ENCODE measurements around the gene RRP12. TPM values are rescaled to one million over a fixed set of nuclear protein-coding genes. Genes with fewer than 3 reads are reported as not detected.
"Not testable (repeated sequence)": the region's sequence is repeated elsewhere in the genome, so short reads cannot be mapped to it uniquely, and the experiment has no call there.

Gene RRP12
- total and polyA plus RNA-seq, 5 experiments from 2014 or later, result 8.0 to 27.2 (median 17.3) TPM

DNA sequence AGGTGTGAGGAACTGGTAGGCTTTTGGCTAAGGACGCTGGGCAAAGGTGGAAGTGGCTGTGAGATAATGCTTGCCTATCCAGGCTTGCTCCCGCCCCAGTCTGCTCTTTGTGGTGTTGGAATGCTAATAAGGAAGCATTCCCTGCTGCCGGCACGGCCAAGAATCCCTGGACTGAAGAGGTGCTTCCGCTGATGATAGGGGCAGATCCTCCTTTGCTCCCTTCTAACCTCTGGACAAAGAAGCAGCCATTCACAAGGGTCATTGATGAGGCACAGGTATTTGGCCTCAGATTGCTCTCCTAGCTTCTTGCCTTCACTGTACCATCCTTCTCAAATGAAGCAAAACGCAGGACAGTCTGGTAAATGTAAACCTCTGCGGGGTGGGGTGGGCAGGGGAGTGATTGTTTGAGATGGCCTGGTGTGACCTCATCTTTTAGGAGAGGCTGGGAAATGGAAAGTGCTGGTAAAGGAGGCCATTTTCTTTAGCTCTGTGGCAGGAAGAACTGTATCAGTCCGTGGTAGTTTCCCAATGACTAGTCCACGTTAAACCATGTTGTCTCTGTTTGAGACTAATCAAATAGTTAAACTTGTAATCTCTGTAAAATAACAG, 26.5 kb upstream of the RRP12 start:
- no peak for DNase-seq
- peak overlapping the region in 9 of 10 donors; percentile 86 to 99 (median 93) for H3K27ac Mint-ChIP-seq
- peaks cover 0 to 37% (median 3%) of the 10 kb centered on the region in 3 donors for H3K36me3 Mint-ChIP-seq
- H3K4me1 Mint-ChIP-seq, result peaks cover 7 to 51% (median 39%) of the 10 kb centered on the region in 4 donors
- POLR2A ChIA-PET, result interaction anchor here (2.4 kb wide), 1 partner anchor 13 kb away, joined by 9 read pairs; no protein-coding TSS in a partner anchor
- peak overlapping the region; percentile 71 to 95 (median 93) for H3K4me3 Mint-ChIP-seq
- no peak for ATAC-seq
- H3K9me3 Mint-ChIP-seq, result no peaks in the 10 kb centered on the region
- peaks cover 0 to 2% (median 0%) of the 10 kb centered on the region in 5 donors for H3K27me3 Mint-ChIP-seq

DNA sequence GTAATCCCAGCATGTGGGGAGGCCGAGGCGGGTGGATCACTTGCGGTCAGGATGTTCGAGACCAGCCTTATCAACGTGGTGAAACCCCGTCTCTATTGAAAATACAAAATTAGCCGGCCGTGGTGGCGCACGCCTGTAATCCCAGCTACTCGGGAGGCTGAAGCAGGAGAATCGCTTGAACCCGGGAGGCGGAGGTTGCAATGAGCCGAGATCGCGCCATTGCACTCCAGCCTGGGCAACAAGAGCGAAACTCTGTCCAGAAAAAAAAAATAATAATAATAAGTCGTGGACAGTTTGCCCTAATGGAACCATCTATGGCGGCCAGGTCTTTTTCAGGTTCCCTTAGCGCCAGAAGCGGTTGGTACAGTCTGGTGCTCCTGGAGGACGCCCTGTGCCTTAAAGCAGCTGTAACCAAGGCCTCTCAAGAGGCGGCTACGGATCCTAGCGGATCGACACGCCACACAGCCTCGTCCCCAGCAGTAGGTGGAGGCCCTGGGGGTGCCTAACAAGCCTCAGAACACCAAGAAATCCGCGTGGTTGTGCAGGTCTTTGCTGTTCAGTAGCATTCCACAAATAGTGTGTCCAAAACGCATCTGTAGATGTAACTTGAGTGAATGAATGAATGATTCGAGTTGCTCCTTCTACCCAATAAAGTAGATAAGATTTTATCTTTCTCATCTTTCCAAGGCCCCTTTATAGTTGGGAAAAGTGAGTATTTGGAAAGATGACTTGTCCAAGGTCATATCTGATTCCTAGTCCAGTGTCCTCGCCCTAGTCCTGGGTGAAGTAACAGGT, 25.8 kb upstream of the RRP12 start:
- H3K27ac Mint-ChIP-seq, result peak overlapping the region; percentile 88 to 99 (median 92)
- ATAC-seq (no peak), DNase-seq (no peak)
- H3K4me3 Mint-ChIP-seq, result peak overlapping the region; percentile 86 to 95 (median 94)
- peaks cover 0 to 2% (median 0%) of the 10 kb centered on the region in 5 donors for H3K27me3 Mint-ChIP-seq
- POLR2A ChIA-PET, result interaction anchor here (2.4 kb wide), 1 partner anchor 13 kb away, joined by 9 read pairs; no protein-coding TSS in a partner anchor
- peaks cover 7 to 51% (median 40%) of the 10 kb centered on the region in 4 donors for H3K4me1 Mint-ChIP-seq
- peaks cover 0 to 35% (median 1%) of the 10 kb centered on the region in 3 donors for H3K36me3 Mint-ChIP-seq
- no peaks in the 10 kb centered on the region for H3K9me3 Mint-ChIP-seq

DNA sequence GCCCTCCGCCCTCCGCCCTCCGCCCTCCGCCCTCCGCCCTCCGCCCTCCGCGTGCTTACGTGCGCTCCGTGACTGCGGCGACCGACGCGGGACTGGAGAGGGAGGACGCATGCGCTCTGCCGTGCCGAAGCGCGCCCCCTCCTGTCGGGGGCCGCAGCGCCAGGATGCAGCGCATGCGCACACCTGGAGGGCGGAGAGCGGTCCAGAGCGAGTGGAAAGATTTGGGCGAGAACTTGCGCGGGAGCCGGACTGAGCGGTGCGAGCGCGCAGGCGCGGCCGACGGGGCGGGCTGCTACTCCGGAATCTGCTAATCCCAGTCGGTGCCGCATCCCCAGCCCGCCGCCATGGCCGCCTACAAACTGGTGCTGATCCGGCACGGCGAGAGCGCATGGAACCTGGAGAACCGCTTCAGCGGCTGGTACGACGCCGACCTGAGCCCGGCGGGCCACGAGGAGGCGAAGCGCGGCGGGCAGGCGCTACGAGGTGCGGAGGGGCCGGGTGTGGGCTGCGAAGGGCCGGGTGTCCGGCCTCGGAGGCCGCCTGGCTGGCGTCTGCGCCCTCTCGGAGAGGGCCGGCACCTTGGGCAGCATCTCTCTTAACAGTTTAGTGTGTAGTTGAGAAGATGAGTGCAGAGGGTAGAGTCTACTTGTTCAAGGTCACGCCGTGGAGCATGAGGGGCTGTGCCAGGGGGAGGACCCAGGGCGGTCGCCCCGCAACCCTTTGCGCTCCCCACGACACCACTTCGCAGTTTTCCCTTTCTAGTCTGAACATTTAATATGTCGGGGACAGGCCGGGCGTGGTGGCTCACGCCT, 25.0 kb upstream of the RRP12 start, which contains the start of gene PGAM1:
PGAM1 (plus strand) TSS at position 228 of the 812 bp plus-strand sequence; CDS start at position 345, 117 bp downstream.
- H3K4me1 Mint-ChIP-seq, result peaks cover 7 to 54% (median 40%) of the 10 kb centered on the region in 4 donors
- DNase-seq (peak; percentile 90 to 98 (median 95)), ATAC-seq (peak; percentile 89 to 91)
- H3K27me3 Mint-ChIP-seq, result peaks cover 0 to 2% (median 0%) of the 10 kb centered on the region in 5 donors
- H3K27ac Mint-ChIP-seq, result peak within 1 kb of the TSS; percentile 90 to 99 (median 93)
- H3K9me3 Mint-ChIP-seq, result no peaks in the 10 kb centered on the region
- POLR2A ChIA-PET, result interaction anchor here (2.4 kb wide), 1 partner anchor 12 kb away, joined by 9 read pairs; no protein-coding TSS in a partner anchor
- H3K4me3 Mint-ChIP-seq, result peak within 1 kb of the TSS; percentile 86 to 95 (median 94)
- H3K36me3 Mint-ChIP-seq, result peaks cover 0 to 28% (median 0%) of the 10 kb centered on the region in 3 donors

GRCh38 chr10:97423757-97424098, 22.6 kb upstream of the RRP12 start:
- POLR2A ChIA-PET, result interaction anchor here (0.7 kb wide), 1 partner anchor 9 kb away, joined by 3 read pairs; no protein-coding TSS in a partner anchor
- not testable (repeated sequence) for ATAC-seq, H3K27me3 Mint-ChIP-seq, H3K9me3 Mint-ChIP-seq, H3K36me3 Mint-ChIP-seq, DNase-seq
- peak overlapping the region in 7 of 10 donors; percentile 35 to 99 (median 60) for H3K27ac Mint-ChIP-seq
- H3K4me1 Mint-ChIP-seq, result peaks cover 12 to 57% (median 46%) of the 10 kb centered on the region in 4 donors
- peak overlapping the region in 2 of 10 donors; percentile 58 to 93 for H3K4me3 Mint-ChIP-seq

DNA sequence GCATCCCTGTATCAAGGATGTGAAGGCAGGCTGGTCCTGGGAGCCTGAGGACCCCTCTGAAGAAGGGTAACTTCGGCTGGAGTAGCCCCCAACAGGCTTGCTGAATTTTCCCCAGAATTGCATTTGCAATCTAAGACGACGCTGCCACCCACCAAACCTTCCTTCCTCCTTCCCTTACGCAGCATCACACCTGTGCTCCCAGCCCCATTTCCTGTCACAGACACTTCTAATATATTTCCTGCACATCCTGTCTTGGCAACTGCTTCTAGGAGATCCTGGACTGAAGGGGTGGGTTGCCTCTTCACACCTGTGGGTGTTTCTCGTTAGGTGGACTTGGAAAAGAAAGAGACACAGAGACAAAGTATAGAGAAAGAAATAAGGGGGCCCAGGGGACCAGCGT, 15.4 kb upstream of the RRP12 start:
- Mint-ChIP-seq H3K4me3 (peak overlapping the region in 9 of 10 donors; percentile 44 to 66 (median 53)), H3K36me3 (no peaks in the 10 kb centered on the region), H3K27ac (peak overlapping the region; percentile 87 to 99 (median 92)), H3K4me1 (peaks cover 26 to 63% (median 59%) of the 10 kb centered on the region in 4 donors), H3K9me3 (no peaks in the 10 kb centered on the region), H3K27me3 (no peaks in the 10 kb centered on the region)
- DNase-seq (no peak), ATAC-seq (no peak)
- POLR2A ChIA-PET, result no interaction called here

DNA sequence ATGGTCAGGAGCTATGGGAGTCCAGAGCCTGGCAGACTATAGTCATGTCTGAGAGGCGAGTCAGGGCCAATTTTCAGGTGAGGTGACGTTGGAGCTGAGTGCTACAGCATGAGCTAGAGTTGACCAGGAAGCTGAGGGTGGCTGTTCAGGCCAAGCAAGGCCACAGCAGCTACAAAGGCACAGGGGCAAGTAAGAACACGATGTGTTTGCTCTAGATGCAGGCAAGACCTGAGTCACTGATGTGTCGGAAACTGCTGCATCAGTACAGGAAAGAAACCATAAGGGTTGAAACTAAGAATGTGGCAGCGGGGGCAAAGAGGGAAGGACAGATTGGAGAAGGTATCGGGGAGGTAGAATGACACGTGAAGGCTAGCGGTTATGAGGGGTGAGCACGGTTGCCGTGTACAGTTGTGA, 11.8 kb upstream of the RRP12 start:
- DNase-seq (no peak), ATAC-seq (no peak)
- H3K27ac Mint-ChIP-seq, result peak overlapping the region; percentile 83 to 92 (median 89)
- H3K4me3 Mint-ChIP-seq, result peak overlapping the region in 7 of 10 donors; percentile 6 to 74 (median 53)
- no peaks in the 10 kb centered on the region for H3K9me3 Mint-ChIP-seq
- POLR2A ChIA-PET, result no interaction called here
- no peaks in the 10 kb centered on the region for H3K27me3 Mint-ChIP-seq
- peaks cover 18 to 49% (median 42%) of the 10 kb centered on the region in 4 donors for H3K4me1 Mint-ChIP-seq
- no peaks in the 10 kb centered on the region for H3K36me3 Mint-ChIP-seq

DNA sequence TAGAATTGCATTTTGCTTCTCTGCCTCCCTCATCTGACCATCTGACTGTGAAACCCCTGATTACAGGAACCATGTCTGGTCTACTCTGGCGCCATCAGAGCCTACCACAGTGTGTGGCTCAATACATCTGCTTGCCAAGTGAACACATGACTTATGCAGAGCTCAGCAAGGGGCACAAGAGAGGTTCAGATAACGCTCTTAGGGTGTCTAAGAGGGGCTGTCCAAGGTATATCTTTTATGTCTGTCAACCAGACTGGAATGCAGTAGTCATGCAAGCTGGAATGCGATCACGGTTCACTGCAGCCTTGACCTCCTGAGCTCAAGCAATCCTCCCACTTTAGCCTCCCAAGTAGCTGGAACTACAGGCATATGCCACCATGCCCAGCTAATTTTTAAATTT, 10.3 kb upstream of the RRP12 start:
- H3K4me3 Mint-ChIP-seq, result no peak overlapping the region
- H3K9me3 Mint-ChIP-seq, result no peaks in the 10 kb centered on the region
- no peaks in the 10 kb centered on the region for H3K27me3 Mint-ChIP-seq
- ATAC-seq (no peak), DNase-seq (no peak)
- no peaks in the 10 kb centered on the region for H3K36me3 Mint-ChIP-seq
- H3K27ac Mint-ChIP-seq, result peak overlapping the region in 3 of 10 donors; percentile 28 to 43 (median 31)
- peaks cover 13 to 46% (median 33%) of the 10 kb centered on the region in 4 donors for H3K4me1 Mint-ChIP-seq
- POLR2A ChIA-PET, result interaction anchor here (1.5 kb wide), 1 partner anchor 10 kb away, joined by 8 read pairs; the partner anchor contains the start of gene RRP12

GRCh38 chr10:97408496-97408992, 7.4 kb upstream of the RRP12 start:
- H3K36me3 Mint-ChIP-seq, result no peaks in the 10 kb centered on the region
- H3K4me3 Mint-ChIP-seq, result no peak overlapping the region
- no peaks in the 10 kb centered on the region for H3K27me3 Mint-ChIP-seq
- H3K9me3 Mint-ChIP-seq, result no peaks in the 10 kb centered on the region
- POLR2A ChIA-PET, result no interaction called here
- no peak for DNase-seq
- no peak for ATAC-seq
- H3K4me1 Mint-ChIP-seq, result peaks cover 6 to 28% (median 11%) of the 10 kb centered on the region in 4 donors
- H3K27ac Mint-ChIP-seq, result peak overlapping the region in 1 of 10 donors; percentile 25

DNA sequence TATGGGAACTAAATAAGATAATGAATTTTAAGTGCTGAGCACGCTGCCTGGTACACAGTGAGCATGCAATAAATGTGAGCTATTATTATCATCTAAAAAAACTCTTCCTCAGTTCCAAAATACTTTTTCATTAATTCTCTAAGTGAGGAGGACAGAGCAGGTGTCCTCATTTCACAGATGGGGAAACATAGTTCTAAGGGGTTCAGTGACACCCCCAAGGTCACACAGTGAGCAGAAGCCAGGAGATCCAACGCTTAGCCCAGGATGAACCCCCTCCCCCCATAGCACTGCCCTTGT, 6.8 kb upstream of the RRP12 start:
- Mint-ChIP-seq H3K36me3 (no peaks in the 10 kb centered on the region), H3K27ac (peak overlapping the region in 2 of 10 donors; percentile 61 to 63), H3K9me3 (no peaks in the 10 kb centered on the region), H3K27me3 (no peaks in the 10 kb centered on the region), H3K4me1 (peaks cover 2 to 24% (median 6%) of the 10 kb centered on the region in 4 donors), H3K4me3 (peak overlapping the region in 2 of 10 donors; percentile 10 to 40)
- POLR2A ChIA-PET, result interaction anchor here (0.6 to 1.0 kb wide), 2 partner anchors 8 to 88 kb away, joined by 3 to 4 read pairs; partner anchors contain the start of gene FRAT1
- no peak for DNase-seq
- ATAC-seq, result no peak

DNA sequence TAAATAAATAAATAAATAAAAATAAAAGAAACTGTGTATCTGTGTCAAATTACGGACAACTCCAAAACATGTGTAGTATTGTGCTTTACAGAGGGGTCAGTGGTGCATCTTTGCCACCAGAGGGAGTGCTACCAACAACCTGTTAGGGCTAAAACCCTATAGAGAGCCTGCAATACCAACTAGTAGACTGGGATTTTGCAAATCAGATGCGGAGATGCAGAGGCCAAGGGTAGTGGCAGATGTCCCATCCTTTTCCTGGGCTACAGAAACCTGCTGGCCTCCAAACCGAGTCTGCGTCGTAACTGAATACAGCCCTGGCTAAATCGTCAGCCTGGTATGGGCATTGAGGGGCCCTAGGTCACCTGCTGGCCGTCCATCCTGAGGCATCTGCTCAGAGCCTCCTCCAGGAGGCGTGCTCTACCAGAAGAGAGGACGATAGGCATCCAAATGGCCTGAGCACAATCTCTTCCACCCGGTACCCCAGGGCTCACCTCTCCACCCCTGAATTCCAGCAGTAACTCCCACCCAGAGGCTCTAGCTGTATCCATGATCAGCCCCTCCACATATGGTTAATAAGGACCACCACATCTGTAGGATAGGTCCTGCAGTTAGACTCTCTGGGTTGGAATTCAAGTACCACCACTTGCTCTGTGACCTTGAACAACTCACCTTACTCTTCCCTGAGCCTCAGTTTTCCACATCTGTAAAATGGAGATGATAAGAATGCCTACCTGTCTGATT, 6.2 kb upstream of the RRP12 start:
- peak; percentile 98 to 99 for ATAC-seq
- H3K27me3 Mint-ChIP-seq, result no peaks in the 10 kb centered on the region
- H3K9me3 Mint-ChIP-seq, result no peaks in the 10 kb centered on the region
- peak overlapping the region in 9 of 10 donors; percentile 10 to 75 (median 38) for H3K4me3 Mint-ChIP-seq
- H3K36me3 Mint-ChIP-seq, result no peaks in the 10 kb centered on the region
- H3K27ac Mint-ChIP-seq, result peak overlapping the region in 9 of 10 donors; percentile 39 to 77 (median 63)
- POLR2A ChIA-PET, result interaction anchor here (0.6 to 1.0 kb wide), 2 partner anchors 9 to 88 kb away, joined by 3 to 4 read pairs; partner anchors contain the start of gene FRAT1
- DNase-seq, result peak in 9 of 10 donors; percentile 38 to 78 (median 63)
- H3K4me1 Mint-ChIP-seq, result peaks cover 0 to 21% (median 3%) of the 10 kb centered on the region in 4 donors

DNA sequence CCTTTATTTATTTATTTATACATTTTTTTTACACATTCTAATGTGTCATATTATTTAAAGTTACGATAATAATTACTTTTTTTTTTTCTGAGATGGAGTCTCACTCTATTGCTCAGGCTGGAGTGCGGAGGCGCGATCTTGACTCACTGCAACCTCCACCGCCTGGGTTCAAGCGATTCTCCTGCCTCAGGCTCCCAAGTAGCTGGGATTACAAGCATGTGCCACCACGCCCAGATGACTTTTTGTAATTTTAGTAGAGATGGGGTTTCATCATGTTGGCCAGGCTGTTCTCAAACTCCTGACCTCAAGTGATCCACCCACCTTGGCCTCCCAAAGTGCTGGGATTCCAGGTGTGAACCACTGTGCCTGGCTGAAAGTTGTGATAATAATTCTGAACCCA, 5.3 kb upstream of the RRP12 start:
- H3K36me3 Mint-ChIP-seq, H3K27me3 Mint-ChIP-seq, H3K9me3 Mint-ChIP-seq, H3K4me3 Mint-ChIP-seq, ATAC-seq, POLR2A ChIA-PET, DNase-seq: not testable (repeated sequence)
- Mint-ChIP-seq H3K4me1 (peaks cover 0 to 23% (median 5%) of the 10 kb centered on the region in 4 donors), H3K27ac (peak overlapping the region in 1 of 10 donors; percentile 29)

Measured in naive thymus-derived CD8-positive, alpha-beta T cell (primary cell).